ENCODE data around the gene WSB2. TPM values are rescaled to one million over a fixed set of nuclear protein-coding genes. Genes with fewer than 3 reads are reported as not detected.
A peak's percentile ranks its signal among the peaks of the same experiment; 100 is the strongest.

The WSB2 gene
- total RNA-seq, 2 donors from 2014 or later: 60.7 to 61.7 TPM

DNA sequence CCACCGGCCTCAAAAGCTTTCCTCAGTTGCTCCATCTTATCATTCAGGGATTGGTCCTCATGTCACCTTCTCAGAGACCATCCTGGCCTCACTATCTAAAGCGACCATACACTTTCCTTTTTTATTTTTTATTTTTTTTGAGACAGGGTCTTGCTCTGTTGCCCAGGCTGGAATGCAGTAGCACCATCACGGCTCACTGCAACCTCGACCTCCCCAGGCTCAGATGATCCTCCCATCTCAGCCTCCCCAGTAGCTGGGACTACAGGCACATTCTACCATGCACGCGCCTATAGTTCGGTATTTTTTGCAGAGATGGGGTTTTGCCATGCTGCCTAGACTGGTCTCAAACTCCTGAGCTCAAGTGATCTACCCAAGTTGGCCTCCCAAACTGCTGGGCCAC lies 2.8 kb downstream of the WSB2 start:
- 93 to 95% methylated on average over 7 of the region's 7 CpGs for WGBS, 2 experiments (ENCODE audit: insufficient coverage in 1 of 2, insufficient read length in 1 of 2)
- Mint-ChIP-seq H3K27me3 (ENCODE audit: insufficient read depth) (no peaks in the 10 kb centered on the region), H3K9me3 (no peaks in the 10 kb centered on the region), H3K4me1 (peaks cover 31% of the 10 kb centered on the region), H3K27ac (no peak overlapping the region), H3K36me3 (ENCODE audit: low read depth) (peaks cover 21% of the 10 kb centered on the region), H3K4me3 (no peak overlapping the region)
- Histone ChIP-seq H3K9me3 (ENCODE audit: control insufficient read depth, low read length) (no peaks in the 10 kb centered on the region), H3K36me3 (ENCODE audit: control insufficient read depth, insufficient read depth, low read length) (peaks cover 9% of the 10 kb centered on the region), H3K4me1 (ENCODE audit: control insufficient read depth, insufficient read depth, low read length) (no peaks in the 10 kb centered on the region), H3K27me3 (ENCODE audit: control insufficient read depth, insufficient read depth, low read length, poor library complexity, severe bottlenecking) (no peaks in the 10 kb centered on the region), H3K4me3 (ENCODE audit: low read length) (no peak overlapping the region), H3K27ac (ENCODE audit: low read depth, low read length) (no peak overlapping the region), H3K9ac (ENCODE audit: extremely low read depth, low read length, poor library complexity, severe bottlenecking) (no peak overlapping the region)
- no peak for DNase-seq
- TF ChIP-seq, protein P1, sequence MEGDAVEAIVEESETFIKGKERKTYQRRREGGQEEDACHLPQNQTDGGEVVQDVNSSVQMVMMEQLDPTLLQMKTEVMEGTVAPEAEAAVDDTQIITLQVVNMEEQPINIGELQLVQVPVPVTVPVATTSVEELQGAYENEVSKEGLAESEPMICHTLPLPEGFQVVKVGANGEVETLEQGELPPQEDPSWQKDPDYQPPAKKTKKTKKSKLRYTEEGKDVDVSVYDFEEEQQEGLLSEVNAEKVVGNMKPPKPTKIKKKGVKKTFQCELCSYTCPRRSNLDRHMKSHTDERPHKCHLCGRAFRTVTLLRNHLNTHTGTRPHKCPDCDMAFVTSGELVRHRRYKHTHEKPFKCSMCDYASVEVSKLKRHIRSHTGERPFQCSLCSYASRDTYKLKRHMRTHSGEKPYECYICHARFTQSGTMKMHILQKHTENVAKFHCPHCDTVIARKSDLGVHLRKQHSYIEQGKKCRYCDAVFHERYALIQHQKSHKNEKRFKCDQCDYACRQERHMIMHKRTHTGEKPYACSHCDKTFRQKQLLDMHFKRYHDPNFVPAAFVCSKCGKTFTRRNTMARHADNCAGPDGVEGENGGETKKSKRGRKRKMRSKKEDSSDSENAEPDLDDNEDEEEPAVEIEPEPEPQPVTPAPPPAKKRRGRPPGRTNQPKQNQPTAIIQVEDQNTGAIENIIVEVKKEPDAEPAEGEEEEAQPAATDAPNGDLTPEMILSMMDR (conservative IDR thresholded peaks at IDR 0.05): no peak

DNA sequence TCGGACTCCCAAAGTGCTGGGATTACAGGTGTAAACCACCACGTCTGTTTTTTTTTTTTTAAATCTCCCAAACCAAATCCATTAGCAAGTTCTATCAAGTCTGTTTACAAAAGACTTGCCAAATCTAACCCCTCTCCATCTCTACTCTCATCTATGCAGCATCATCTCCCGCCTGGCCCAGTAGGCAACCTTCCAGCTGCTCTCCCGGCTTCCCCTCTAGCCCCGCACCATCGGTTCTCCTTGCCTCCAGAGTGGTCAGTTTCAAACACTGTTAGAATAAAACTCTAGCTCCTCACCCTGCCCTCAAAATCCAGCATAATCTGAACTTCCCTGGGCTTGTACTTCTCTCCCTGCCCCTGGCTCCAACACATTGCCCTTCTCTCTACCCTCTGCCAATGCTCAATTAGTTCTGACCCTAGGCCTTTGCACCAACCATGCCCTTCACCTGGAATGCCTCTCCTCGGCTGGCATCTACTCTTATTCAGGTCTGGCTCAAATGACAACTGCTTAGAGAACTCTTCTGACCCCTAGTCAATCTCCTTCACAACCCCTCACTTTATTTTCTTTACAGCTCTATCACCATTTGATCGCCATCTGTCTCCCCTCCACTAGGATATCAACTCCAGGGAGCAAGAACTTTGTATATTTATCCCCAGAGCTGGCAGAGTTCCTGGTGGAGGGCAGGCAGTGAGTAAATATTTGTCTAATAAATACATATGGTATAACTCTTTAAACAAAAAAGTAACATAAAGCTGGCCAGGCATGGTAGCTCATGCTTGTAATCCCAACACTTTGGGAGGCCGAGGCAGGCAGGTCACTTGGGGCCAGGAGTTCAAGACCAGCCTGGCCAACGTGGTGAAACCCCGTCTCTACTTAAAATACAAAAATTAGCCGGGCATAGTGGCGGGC lies 4.9 kb downstream of the WSB2 start:
- Histone ChIP-seq H3K27me3 (ENCODE audit: control insufficient read depth, insufficient read depth, low read length, poor library complexity, severe bottlenecking) (no peaks in the 10 kb centered on the region), H3K9me3 (ENCODE audit: control insufficient read depth, low read length) (no peaks in the 10 kb centered on the region), H3K4me3 (ENCODE audit: low read length) (no peak overlapping the region), H3K36me3 (ENCODE audit: control insufficient read depth, insufficient read depth, low read length) (peaks cover 23% of the 10 kb centered on the region), H3K4me1 (ENCODE audit: control insufficient read depth, insufficient read depth, low read length) (no peaks in the 10 kb centered on the region), H3K9ac (ENCODE audit: extremely low read depth, low read length, poor library complexity, severe bottlenecking) (no peak overlapping the region), H3K27ac (ENCODE audit: low read depth, low read length) (no peak overlapping the region)
- no peak for DNase-seq
- Mint-ChIP-seq H3K27me3 (ENCODE audit: insufficient read depth) (no peaks in the 10 kb centered on the region), H3K4me3 (no peak overlapping the region), H3K36me3 (ENCODE audit: low read depth) (peaks cover 35% of the 10 kb centered on the region), H3K9me3 (no peaks in the 10 kb centered on the region), H3K27ac (peak overlapping the region; percentile 18), H3K4me1 (peaks cover 27% of the 10 kb centered on the region)
- 94 to 99% methylated on average over 9 to 13 of the region's 13 CpGs for WGBS, 2 experiments (ENCODE audit: insufficient coverage in 1 of 2, insufficient read length in 1 of 2)
- TF ChIP-seq, protein P1 (conservative IDR thresholded peaks at IDR 0.05): no peak

DNA sequence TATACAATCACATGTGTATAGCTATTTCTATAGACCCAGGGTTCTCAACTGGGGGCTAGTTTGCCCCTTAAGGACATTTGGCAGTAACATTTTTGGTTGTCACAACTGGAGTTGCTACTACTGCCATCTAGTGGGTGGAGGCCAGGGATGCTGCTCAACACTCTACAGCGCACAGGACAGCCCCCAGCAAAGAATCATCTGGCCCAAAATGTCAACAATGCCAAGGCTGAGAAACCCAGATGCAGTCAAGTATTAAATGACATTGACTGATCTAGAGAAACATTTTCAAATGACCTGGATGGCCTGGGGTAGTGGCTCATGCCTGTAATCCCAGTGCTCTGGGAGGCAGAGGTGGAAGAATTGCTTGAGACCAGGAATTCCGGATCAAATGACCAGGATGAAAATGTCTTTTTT lies 5.8 kb downstream of the WSB2 start:
- no peaks in the 10 kb centered on the region for H3K4me1 ChIP-seq (ENCODE audit: control insufficient read depth, insufficient read depth, low read length)
- WGBS, 2 experiments (ENCODE audit: insufficient coverage in 1 of 2, insufficient read length in 1 of 2): 83% methylated on average over 2 of the region's 2 CpGs; no CpG with 5 or more reads in 1 of the 2 experiments
- H3K27ac ChIP-seq (ENCODE audit: low read depth, low read length): no peak overlapping the region
- H3K27me3 Mint-ChIP-seq (ENCODE audit: insufficient read depth): no peaks in the 10 kb centered on the region
- H3K36me3 ChIP-seq (ENCODE audit: control insufficient read depth, insufficient read depth, low read length): peaks cover 32% of the 10 kb centered on the region
- H3K4me3 Mint-ChIP-seq: no peak overlapping the region
- TF ChIP-seq, protein P1 (conservative IDR thresholded peaks at IDR 0.05): peak; percentile 84
- peak; percentile 89 for DNase-seq
- no peak overlapping the region for H3K4me3 ChIP-seq (ENCODE audit: low read length)
- peak overlapping the region; percentile 72 for H3K27ac Mint-ChIP-seq
- peaks cover 45% of the 10 kb centered on the region for H3K36me3 Mint-ChIP-seq (ENCODE audit: low read depth)
- H3K27me3 ChIP-seq (ENCODE audit: control insufficient read depth, insufficient read depth, low read length, poor library complexity, severe bottlenecking): no peaks in the 10 kb centered on the region
- H3K9me3 Mint-ChIP-seq: no peaks in the 10 kb centered on the region
- H3K9me3 ChIP-seq (ENCODE audit: control insufficient read depth, low read length): no peaks in the 10 kb centered on the region
- H3K4me1 Mint-ChIP-seq: peaks cover 26% of the 10 kb centered on the region
- no peak overlapping the region for H3K9ac ChIP-seq (ENCODE audit: extremely low read depth, low read length, poor library complexity, severe bottlenecking)
